Stimulated activated memory B cell treated with anti-CD40 and anti-IgM and Interleukin-4, amounts not matched to agents 10 μg/mL and 1 μg/mL and 100 μg/mL, for 72 hours (primary cell): ENCODE data around the gene KDM6B.
"Not testable (repeated sequence)": the region's sequence is repeated elsewhere in the genome, so short reads cannot be mapped to it uniquely, and the experiment has no call there.

Experiments used
- ATAC-seq: fragments of 150-1000 bp; cut with Tn5 transposase; 2 replicates; pipeline ENCODE4 v1.10.0; 2021
- H3K27ac Mint-ChIP-seq: one replicate; pipeline ENCODE4 v1.8.0; 2022; ENCODE audit warnings: mild to moderate bottlenecking, mixed read lengths
- H3K27me3 Mint-ChIP-seq: one replicate; pipeline ENCODE4 v1.8.0; 2022; ENCODE audit warnings: mixed read lengths
- H3K36me3 Mint-ChIP-seq: one replicate; pipeline ENCODE4 v1.8.0; 2022; ENCODE audit warnings: mixed read lengths
- H3K4me1 Mint-ChIP-seq: one replicate; pipeline ENCODE4 v1.8.0; 2022; ENCODE audit warnings: mixed read lengths
- H3K4me3 Mint-ChIP-seq: one replicate; pipeline ENCODE4 v1.8.0; 2022; ENCODE audit warnings: mild to moderate bottlenecking, moderate library complexity, mixed read lengths
- H3K9me3 Mint-ChIP-seq: one replicate; pipeline ENCODE4 v1.8.0; 2022; ENCODE audit warnings: mixed read lengths

KDM6B gene, protein sequence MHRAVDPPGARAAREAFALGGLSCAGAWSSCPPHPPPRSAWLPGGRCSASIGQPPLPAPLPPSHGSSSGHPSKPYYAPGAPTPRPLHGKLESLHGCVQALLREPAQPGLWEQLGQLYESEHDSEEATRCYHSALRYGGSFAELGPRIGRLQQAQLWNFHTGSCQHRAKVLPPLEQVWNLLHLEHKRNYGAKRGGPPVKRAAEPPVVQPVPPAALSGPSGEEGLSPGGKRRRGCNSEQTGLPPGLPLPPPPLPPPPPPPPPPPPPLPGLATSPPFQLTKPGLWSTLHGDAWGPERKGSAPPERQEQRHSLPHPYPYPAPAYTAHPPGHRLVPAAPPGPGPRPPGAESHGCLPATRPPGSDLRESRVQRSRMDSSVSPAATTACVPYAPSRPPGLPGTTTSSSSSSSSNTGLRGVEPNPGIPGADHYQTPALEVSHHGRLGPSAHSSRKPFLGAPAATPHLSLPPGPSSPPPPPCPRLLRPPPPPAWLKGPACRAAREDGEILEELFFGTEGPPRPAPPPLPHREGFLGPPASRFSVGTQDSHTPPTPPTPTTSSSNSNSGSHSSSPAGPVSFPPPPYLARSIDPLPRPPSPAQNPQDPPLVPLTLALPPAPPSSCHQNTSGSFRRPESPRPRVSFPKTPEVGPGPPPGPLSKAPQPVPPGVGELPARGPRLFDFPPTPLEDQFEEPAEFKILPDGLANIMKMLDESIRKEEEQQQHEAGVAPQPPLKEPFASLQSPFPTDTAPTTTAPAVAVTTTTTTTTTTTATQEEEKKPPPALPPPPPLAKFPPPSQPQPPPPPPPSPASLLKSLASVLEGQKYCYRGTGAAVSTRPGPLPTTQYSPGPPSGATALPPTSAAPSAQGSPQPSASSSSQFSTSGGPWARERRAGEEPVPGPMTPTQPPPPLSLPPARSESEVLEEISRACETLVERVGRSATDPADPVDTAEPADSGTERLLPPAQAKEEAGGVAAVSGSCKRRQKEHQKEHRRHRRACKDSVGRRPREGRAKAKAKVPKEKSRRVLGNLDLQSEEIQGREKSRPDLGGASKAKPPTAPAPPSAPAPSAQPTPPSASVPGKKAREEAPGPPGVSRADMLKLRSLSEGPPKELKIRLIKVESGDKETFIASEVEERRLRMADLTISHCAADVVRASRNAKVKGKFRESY (N-terminal part only)

DNA sequence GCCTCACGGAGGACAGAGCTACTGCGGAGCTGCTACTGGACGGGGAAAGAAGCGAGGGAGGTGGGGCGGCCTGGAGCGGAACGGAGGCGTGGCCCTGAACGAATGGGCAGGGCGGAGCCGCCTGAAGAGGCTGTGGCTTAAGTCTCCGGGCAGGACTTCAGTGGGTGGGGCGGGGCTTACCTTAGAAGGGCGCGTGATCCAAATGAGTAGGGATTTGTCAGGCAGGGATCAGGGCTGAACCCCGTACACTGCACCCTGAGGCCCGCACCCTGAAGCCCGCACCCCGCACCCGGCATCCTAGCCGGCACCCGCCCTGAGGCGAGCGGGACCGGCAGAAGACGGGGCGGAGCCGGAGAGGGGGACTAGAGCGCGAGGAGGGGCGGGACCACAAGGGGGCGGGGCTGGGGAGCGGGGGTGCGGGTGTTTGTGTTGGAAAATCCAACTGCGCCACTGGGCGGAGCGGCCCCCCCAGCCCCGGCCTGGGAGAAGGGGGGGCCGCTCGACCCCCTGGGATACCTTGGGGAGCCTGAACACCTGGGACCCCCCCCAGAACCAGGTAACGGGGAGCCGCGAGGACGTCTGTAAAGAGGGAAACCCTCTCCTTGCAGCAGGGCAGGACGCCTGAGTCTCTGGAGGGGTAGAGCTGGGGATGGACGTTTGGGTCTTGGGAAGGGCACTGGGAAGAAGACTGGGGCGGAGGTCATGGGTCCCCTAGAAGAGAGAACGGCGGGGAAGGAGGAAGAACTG, at the start of gene KDM6B:
TSS of gene KDM6B (plus strand) at position 423 of the 747 bp plus-strand sequence. CDS start 11,338 bp downstream, outside the sequence.
- peaks cover 27% of the 10 kb centered on the region for H3K27me3 Mint-ChIP-seq
- H3K27ac Mint-ChIP-seq, result peak within 1 kb of the TSS; percentile 85
- peak within 1 kb of the TSS; percentile 88 for H3K4me3 Mint-ChIP-seq
- peak; percentile 82 for ATAC-seq
- H3K36me3 Mint-ChIP-seq, result no peaks in the 10 kb centered on the region
- H3K4me1 Mint-ChIP-seq, result peaks cover 40% of the 10 kb centered on the region
- H3K9me3 Mint-ChIP-seq, result no peaks in the 10 kb centered on the region

DNA sequence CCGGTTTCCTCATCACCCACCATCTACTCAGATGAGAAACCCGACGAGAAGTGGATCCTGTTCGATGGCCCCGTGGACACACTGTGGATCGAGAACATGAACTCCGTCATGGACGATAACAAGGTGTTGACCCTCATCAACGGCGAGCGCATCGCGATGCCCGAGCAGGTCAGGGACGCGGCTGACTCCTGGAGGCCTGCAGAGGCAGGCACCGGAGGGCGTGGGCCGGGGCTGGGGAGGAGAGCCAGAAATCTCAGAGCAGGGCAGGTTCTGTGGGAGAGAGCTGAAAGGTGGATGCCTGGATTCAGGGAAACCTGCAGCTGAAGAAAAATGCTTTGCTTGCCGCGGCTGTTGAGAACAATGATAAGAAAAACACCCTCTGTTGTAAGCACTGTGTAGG, 47.2 kb upstream of the KDM6B start:
- Mint-ChIP-seq H3K4me3 (no peak overlapping the region), H3K27ac (no peak overlapping the region), H3K27me3 (peaks cover 24% of the 10 kb centered on the region)

DNA sequence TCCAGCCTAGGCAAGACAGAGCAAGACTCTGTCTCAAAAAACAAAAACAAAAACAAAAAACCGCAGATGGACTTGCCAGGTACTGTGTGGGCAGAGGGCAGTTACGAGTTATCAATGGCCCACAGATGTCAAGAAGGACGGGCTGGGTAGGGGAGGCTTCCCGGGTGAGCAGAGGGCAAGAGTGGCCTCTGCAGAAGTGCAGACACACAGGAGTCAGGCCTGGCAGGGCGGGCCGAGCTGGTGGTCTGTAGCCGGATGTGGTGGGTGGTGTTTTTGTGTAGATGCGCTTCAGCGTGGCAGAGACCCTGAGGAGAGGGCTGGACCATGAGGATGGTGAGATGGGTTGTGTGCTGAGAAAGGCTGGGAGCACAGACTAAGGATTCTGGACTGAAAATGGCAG, 44.9 kb upstream of the KDM6B start:
- Mint-ChIP-seq H3K27ac (no peak overlapping the region), H3K4me3 (no peak overlapping the region), H3K27me3 (peaks cover 33% of the 10 kb centered on the region), H3K36me3 (no peaks in the 10 kb centered on the region), H3K4me1 (no peaks in the 10 kb centered on the region), H3K9me3 (no peaks in the 10 kb centered on the region)
- ATAC-seq, result no peak

More for the DNA sequence above, 47.2 kb upstream of the KDM6B start:
- Mint-ChIP-seq H3K9me3 (no peaks in the 10 kb centered on the region), H3K4me1 (no peaks in the 10 kb centered on the region), H3K36me3 (no peaks in the 10 kb centered on the region)
- peak; percentile 34 for ATAC-seq

DNA sequence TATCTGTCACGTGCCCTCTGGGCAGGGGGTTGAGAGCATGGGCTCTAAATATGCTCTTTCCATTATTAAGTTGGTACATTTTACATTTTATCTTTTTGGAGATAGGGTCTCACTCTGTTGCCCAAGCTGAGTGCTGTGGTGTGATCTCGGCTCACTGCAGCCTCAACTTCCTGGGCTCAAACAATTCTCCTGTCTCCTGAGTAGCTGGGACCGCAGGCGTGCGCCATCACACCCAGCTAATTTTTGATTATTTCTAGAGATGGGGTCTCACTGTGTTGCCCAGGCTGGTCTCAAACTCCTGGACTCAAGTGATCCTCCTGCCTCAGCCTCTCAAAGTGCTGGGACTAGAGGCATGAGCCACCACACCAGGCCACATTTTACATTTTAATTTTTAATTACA, 43.9 kb upstream of the KDM6B start:
- no peaks in the 10 kb centered on the region for H3K36me3 Mint-ChIP-seq
- H3K27ac Mint-ChIP-seq, result no peak overlapping the region
- H3K9me3 Mint-ChIP-seq, result no peaks in the 10 kb centered on the region
- no peak for ATAC-seq
- H3K27me3 Mint-ChIP-seq, result peaks cover 32% of the 10 kb centered on the region
- no peaks in the 10 kb centered on the region for H3K4me1 Mint-ChIP-seq
- H3K4me3 Mint-ChIP-seq, result no peak overlapping the region

DNA sequence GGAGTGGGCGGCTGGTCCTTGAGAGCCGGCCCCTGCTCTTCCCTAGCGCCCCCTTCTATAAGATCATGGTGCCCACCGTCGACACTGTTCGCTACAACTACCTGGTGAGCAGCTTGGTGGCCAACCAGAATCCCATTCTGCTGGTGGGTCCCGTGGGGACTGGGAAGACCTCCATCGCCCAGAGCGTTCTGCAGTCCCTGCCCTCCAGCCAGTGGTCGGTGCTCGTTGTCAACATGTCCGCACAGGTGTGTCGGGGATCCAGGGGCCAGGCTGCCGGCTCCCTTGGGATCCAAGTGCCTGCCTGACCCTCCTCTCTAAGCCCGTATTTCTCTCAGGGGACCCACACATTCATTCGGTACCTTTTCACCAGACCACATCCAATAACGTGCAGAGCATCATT, 41.4 kb upstream of the KDM6B start:
- H3K27ac Mint-ChIP-seq, result no peak overlapping the region
- no peaks in the 10 kb centered on the region for H3K36me3 Mint-ChIP-seq
- no peak overlapping the region for H3K4me3 Mint-ChIP-seq

DNA sequence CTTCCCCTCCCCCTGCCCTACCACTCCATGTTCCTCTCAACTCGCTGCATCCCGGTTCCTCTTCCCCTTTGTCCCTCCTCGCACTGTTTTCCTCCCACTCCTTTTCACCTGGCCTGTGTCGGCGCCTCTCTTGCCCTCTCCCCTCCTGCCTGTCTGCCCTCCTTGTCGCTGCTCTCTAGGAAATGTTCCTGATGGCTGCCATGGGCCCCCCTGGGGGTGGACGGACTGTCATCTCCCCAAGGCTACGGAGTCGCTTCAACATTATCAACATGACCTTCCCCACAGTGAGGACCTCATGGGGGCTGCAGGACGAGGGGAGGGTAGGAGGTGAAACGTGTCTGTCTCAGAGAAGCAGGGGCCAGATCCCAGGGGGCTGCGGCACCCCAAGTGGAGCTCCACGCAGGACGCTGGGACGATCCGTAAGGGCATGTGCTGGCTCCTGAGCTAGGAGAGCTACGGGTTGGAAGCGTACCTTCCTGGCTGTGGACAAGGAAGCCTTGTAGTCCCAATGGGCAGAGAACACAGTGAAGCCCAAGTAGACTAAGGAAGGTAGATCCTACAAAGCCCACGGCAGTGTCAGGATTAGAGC, 39.8 kb upstream of the KDM6B start:
- H3K4me3 Mint-ChIP-seq, result no peak overlapping the region
- H3K27me3 Mint-ChIP-seq, result peaks cover 43% of the 10 kb centered on the region

More for the DNA sequence above, 41.4 kb upstream of the KDM6B start:
- ATAC-seq, result no peak
- Mint-ChIP-seq H3K9me3 (no peaks in the 10 kb centered on the region), H3K4me1 (no peaks in the 10 kb centered on the region), H3K27me3 (peaks cover 35% of the 10 kb centered on the region)

DNA sequence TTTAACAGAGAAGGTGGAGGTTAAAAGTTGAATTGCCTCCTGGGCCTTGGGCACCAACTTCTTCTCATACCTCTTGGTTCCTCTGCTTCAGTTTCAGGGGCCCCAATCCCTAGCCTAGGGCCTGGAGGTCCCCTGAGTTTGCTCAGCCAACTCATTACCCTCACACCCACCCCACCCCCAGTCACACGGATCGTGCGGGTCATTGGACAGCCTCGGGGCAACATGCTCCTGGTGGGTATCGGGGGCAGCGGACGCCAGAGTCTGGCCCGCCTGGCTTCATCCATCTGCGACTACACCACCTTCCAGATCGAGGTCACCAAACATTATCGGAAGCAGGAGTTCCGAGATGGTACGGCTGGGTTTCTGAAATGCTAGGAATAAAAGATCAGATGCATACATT, 36.0 kb upstream of the KDM6B start:
- H3K36me3 Mint-ChIP-seq, result no peaks in the 10 kb centered on the region
- H3K4me1 Mint-ChIP-seq, result peaks cover 3% of the 10 kb centered on the region
- ATAC-seq, result no peak
- H3K9me3 Mint-ChIP-seq, result no peaks in the 10 kb centered on the region
- H3K4me3 Mint-ChIP-seq, result no peak overlapping the region
- H3K27me3 Mint-ChIP-seq, result peaks cover 57% of the 10 kb centered on the region
- H3K27ac Mint-ChIP-seq, result no peak overlapping the region

More for the DNA sequence above, 39.8 kb upstream of the KDM6B start:
- Mint-ChIP-seq H3K27ac (no peak overlapping the region), H3K4me1 (no peaks in the 10 kb centered on the region), H3K9me3 (no peaks in the 10 kb centered on the region), H3K36me3 (no peaks in the 10 kb centered on the region)
- no peak for ATAC-seq

DNA sequence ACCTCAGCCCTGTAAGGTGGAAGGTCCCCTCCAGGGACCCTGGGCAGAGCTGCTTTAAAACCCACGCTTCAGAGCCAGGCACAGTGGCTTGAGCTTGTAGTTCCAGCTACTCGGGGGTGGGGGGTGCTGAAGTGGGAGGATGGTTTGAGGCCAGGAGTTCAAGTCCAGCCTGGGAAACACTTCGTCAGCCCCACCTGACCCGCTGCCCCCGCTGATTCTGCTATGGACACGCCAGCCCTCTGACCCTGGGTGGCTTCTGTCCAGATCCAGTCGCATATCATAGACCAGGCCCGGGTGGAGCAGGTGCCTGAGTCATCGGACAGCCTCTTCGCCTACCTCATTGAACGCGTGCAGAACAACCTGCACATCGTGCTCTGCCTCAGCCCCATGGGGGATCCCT, 35.2 kb upstream of the KDM6B start:
- Mint-ChIP-seq H3K27me3 (peaks cover 57% of the 10 kb centered on the region), H3K4me1 (peaks cover 5% of the 10 kb centered on the region), H3K36me3 (no peaks in the 10 kb centered on the region), H3K4me3 (no peak overlapping the region), H3K9me3 (no peaks in the 10 kb centered on the region), H3K27ac (no peak overlapping the region)
- ATAC-seq, result peak; percentile 27

DNA sequence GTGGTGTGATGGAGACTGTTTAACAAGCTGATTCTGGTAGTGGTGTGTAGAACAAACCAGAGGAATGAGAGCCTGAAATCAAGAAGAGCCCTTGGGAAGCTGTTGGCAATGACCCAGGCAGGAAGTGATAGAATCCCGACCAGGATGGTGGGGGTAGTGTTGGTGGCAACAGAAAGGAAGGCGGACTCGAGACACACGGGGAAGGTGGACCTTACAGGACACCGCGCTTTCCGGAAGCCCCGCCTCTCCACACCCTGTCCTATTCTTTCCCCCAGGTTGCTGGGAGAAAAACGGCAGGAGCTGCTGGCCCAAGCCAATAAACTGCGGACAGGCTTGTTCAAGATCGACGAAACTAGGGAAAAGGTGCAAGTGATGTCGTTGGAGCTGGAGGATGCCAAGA, 30.0 kb upstream of the KDM6B start:
- Mint-ChIP-seq H3K27ac (no peak overlapping the region), H3K4me3 (no peak overlapping the region), H3K36me3 (no peaks in the 10 kb centered on the region), H3K9me3 (no peaks in the 10 kb centered on the region), H3K27me3 (peaks cover 55% of the 10 kb centered on the region), H3K4me1 (peaks cover 11% of the 10 kb centered on the region)
- ATAC-seq, result no peak

DNA sequence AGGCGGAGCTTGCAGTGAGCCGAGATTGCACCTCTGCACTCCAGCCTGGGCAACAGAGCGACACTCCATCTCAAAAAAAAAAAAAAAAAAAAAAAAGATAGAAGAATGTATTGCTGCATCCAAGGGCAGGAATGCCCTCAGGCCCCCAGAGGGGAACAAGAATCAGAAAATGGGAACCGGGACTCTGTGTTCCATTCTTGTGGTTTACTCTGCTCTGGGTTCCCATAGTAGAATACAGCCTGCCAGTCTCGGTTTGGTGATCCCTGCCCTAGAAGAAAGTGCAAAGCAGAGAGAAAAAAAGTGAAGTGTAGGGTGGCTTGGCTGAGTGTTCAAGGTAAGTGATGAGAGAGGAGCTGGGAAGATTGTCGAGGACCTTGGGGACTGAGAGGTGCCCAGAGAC, 27.4 kb upstream of the KDM6B start:
- Mint-ChIP-seq H3K4me1 (peaks cover 11% of the 10 kb centered on the region), H3K4me3 (no peak overlapping the region), H3K27me3 (peaks cover 72% of the 10 kb centered on the region), H3K36me3 (no peaks in the 10 kb centered on the region), H3K9me3 (no peaks in the 10 kb centered on the region), H3K27ac (no peak overlapping the region)
- ATAC-seq, result no peak

DNA sequence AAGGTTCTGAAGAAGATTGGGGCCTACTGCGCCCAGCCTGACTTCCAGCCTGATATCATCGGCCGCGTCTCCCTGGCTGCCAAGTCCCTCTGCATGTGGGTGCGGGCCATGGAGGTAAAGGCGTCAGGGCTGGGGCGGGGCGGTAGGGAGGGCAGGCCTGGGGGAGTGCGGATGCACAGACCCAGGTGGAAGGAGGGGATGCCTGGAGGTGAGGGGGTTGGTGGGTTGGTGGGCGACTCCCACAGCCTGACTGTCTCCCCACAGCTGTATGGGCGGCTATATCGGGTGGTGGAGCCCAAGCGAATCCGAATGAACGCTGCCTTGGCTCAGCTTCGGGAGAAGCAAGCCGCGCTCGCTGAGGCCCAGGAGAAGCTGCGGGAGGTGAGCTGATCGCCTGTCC, 26.8 kb upstream of the KDM6B start:
- H3K36me3 Mint-ChIP-seq, result no peaks in the 10 kb centered on the region
- ATAC-seq, result no peak
- no peak overlapping the region for H3K27ac Mint-ChIP-seq
- no peaks in the 10 kb centered on the region for H3K9me3 Mint-ChIP-seq
- peaks cover 66% of the 10 kb centered on the region for H3K27me3 Mint-ChIP-seq
- H3K4me3 Mint-ChIP-seq, result no peak overlapping the region
- peaks cover 11% of the 10 kb centered on the region for H3K4me1 Mint-ChIP-seq

DNA sequence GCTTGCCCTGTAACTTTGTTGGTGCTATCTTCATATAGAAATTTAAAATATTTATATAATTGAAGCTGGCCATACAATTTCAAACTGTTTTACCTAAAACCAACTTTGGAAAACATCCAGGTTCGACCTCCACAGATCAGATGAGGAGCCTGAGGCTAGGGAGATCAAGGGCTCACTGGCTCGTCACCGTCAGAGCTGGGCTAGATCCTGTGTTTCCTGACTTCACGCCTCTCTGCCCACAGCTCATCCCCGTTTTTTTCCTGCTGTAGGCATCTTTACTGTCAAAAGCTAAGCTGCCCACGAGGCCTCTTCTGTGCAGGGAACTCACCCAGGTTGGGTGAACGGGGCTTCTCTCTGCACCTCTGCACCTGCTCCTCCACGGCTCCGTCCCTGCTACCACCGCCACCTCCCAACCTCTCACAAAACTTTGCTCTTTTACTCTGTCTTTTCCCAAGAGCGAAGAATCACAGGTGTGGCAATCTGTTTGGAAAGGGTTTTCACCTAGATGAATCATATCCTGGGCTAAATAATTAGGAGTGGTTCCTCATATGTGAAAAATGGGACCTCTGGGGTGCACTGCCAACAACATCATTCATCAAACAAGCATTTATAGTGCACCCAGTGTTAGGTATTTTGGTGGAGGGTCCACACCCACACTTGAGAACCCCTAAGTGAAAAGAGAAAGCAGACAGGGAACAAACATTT, 24.8 kb upstream of the KDM6B start:
- no peak overlapping the region for H3K4me3 Mint-ChIP-seq
- peaks cover 45% of the 10 kb centered on the region for H3K27me3 Mint-ChIP-seq
- no peak overlapping the region for H3K27ac Mint-ChIP-seq
- peaks cover 6% of the 10 kb centered on the region for H3K4me1 Mint-ChIP-seq
- no peaks in the 10 kb centered on the region for H3K36me3 Mint-ChIP-seq
- ATAC-seq, result no peak
- H3K9me3 Mint-ChIP-seq, result no peaks in the 10 kb centered on the region

DNA sequence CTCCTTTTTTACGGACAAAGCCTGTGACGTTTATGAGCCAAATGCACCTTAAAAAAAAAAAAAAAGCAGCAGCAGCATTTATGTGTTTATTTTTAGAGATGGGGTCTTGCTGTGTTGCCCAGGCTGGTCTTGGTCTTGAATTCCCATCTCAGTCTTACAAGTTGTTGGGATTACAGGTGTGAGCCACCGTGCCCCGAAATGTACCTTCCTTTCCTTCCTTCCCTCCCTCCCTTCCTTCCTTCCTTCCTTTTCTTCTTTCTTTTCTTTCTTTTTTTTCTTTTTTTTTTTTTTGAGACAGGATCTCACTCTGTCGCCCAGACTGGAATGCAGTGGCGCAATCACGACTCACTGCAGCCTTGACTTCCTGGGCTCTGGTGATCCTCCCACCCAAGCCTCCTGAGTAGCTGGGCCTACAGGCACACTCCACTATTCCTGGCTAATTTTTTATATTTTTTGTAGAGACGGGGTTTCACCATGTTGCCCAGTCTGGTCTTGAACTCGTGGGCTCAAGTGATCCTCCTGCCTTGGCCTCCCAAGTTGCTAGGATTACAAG, 24.1 kb upstream of the KDM6B start:
- H3K27ac Mint-ChIP-seq, ATAC-seq, H3K4me3 Mint-ChIP-seq, H3K4me1 Mint-ChIP-seq, H3K9me3 Mint-ChIP-seq, H3K36me3 Mint-ChIP-seq: not testable (repeated sequence)
- H3K27me3 Mint-ChIP-seq, result peaks cover 39% of the 10 kb centered on the region

DNA sequence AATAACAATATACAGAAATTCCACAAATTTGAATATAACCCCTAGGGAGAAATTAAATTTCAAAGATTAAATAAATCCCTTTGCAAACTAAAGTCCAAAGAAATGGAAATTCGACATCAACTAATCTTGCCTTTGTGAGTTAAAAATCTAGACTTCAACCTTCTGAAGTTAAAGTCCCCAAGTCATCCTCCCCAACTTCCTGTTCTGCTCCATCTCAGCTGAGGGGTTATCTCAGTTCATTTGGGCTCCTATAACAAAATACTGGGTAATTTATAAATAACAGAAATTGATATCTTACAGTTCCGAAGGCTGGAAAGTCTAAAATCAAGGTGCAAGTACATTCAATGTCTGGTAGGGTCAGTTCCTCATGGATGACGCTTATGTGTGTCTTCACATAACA, 22.8 kb upstream of the KDM6B start:
- ATAC-seq, result no peak
- no peak overlapping the region for H3K27ac Mint-ChIP-seq
- no peak overlapping the region for H3K4me3 Mint-ChIP-seq
- H3K27me3 Mint-ChIP-seq, result peaks cover 35% of the 10 kb centered on the region
- peaks cover 6% of the 10 kb centered on the region for H3K4me1 Mint-ChIP-seq
- no peaks in the 10 kb centered on the region for H3K36me3 Mint-ChIP-seq
- no peaks in the 10 kb centered on the region for H3K9me3 Mint-ChIP-seq
